Mesothelial cell of epicardium (in vitro differentiated cells): ENCODE data around the gene DDR2. TPM values are rescaled to one million over a fixed set of nuclear protein-coding genes. Genes with fewer than 3 reads are reported as not detected.

Source experiments
- DNase-seq, 2 experiments: peaks; one replicate each; pipeline ENCODE4 v3.0.0; 2021; ENCODE audit warnings: low spot score in 2 of 2; ENCODE audit not compliant: unreplicated experiment in 2 of 2
- H3K27ac Mint-ChIP-seq: 2 replicates; pipeline ENCODE4 v1.8.0; 2021; ENCODE audit warnings: mixed read lengths
- H3K27me3 Mint-ChIP-seq: 2 replicates; pipeline ENCODE4 v1.8.0; 2021; ENCODE audit warnings: low read depth, mixed read lengths
- H3K36me3 Mint-ChIP-seq: 2 replicates; pipeline ENCODE4 v1.8.0; 2021; ENCODE audit warnings: mixed read lengths
- H3K4me1 Mint-ChIP-seq: 2 replicates; pipeline ENCODE4 v1.8.0; 2021; ENCODE audit warnings: mixed read lengths
- H3K4me3 Mint-ChIP-seq: 2 replicates; pipeline ENCODE4 v1.8.0; 2021; ENCODE audit warnings: mild to moderate bottlenecking, moderate library complexity, mixed read lengths
- H3K9me3 Mint-ChIP-seq: 2 replicates; pipeline ENCODE4 v1.8.0; 2021; ENCODE audit warnings: mixed read lengths
- total RNA-seq: library from RNA; stranded (reverse); gene quantifications from 3 replicates; pipeline ENCODE4 v1.2.1, GENCODE V29; 2021
- TF ChIP-seq, protein P1 (sequence below): fragments of 200-600 bp; sonication (generic); IDR thresholded peaks from one replicate; pipeline ENCODE4 v1.5.0; 2021; ENCODE audit warnings: antibody characterized with exemption; ENCODE audit not compliant: unreplicated experiment

DDR2 gene
- total RNA-seq, 1 donor from 2014 or later = 58.1 TPM

DNA sequence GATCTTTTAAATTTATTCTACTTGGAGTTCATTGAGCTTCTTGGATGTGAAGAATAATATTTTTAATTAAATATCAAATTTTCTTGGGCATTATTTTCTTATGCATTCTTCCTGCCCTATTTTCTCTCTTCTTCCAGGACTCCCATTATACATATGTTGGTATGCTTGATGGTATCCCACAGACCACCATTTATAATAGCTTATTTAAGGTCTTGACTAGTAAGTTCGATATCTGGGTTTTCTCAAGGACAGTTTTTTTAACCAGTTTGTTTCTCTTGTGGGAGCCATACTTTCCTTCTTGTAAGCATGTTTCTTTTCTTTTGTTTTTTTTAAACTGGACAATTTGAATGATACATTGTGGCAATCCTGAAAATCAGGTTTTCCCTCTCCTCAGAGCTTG, 15.4 kb upstream of the DDR2 start:
- no peak for DNase-seq
- peaks cover 29% of the 10 kb centered on the region for H3K9me3 Mint-ChIP-seq
- TF ChIP-seq, protein P1, sequence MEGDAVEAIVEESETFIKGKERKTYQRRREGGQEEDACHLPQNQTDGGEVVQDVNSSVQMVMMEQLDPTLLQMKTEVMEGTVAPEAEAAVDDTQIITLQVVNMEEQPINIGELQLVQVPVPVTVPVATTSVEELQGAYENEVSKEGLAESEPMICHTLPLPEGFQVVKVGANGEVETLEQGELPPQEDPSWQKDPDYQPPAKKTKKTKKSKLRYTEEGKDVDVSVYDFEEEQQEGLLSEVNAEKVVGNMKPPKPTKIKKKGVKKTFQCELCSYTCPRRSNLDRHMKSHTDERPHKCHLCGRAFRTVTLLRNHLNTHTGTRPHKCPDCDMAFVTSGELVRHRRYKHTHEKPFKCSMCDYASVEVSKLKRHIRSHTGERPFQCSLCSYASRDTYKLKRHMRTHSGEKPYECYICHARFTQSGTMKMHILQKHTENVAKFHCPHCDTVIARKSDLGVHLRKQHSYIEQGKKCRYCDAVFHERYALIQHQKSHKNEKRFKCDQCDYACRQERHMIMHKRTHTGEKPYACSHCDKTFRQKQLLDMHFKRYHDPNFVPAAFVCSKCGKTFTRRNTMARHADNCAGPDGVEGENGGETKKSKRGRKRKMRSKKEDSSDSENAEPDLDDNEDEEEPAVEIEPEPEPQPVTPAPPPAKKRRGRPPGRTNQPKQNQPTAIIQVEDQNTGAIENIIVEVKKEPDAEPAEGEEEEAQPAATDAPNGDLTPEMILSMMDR = no peak
- no peak overlapping the region for H3K4me3 Mint-ChIP-seq
- H3K36me3 Mint-ChIP-seq = peaks cover 19% of the 10 kb centered on the region
- H3K27me3 Mint-ChIP-seq = no peaks in the 10 kb centered on the region
- H3K27ac Mint-ChIP-seq = no peak overlapping the region
- no peaks in the 10 kb centered on the region for H3K4me1 Mint-ChIP-seq

DNA sequence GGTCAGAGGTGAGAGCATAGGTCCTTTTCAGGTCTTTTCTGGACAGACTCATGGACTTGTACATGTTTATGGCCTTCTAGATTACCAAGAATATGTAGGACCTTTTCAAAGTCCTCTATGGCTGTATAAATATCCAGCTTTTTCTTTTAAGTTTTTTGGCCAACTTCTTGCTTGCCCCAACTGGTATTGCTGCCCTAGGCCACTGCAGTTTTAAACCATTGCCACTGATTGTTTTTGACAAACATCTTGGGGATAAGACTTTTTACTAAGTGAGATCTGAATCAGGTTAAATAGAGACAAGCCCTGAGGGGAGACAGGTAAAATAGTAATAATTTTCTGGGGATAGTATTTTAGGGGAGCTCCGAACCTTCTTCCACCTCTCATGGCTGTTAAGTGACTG, 14.8 kb upstream of the DDR2 start:
- Mint-ChIP-seq H3K27ac (no peak overlapping the region), H3K9me3 (peaks cover 29% of the 10 kb centered on the region)

DNA sequence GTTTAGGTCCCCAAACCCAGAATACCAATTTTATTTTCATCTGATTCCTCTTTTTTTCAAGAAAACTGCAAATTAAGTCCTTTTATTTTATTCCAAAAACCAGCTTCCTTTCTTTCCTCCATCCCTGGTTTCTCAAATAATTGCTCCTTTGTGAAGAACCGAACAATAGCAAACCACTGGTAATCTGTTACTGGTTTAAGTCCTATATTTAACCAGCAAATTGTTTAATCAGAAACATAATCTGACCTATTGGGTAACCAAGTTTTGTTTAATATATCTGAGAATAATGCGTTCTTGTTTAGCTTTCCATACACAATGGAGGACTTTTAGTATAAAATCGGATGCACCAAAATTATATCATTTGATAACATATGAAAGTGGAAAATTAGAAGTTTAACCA, 13.2 kb upstream of the DDR2 start:
- Mint-ChIP-seq H3K27me3 (no peaks in the 10 kb centered on the region), H3K9me3 (peaks cover 29% of the 10 kb centered on the region), H3K4me3 (no peak overlapping the region), H3K27ac (no peak overlapping the region), H3K4me1 (no peaks in the 10 kb centered on the region), H3K36me3 (peaks cover 19% of the 10 kb centered on the region)
- TF ChIP-seq, protein P1 = no peak
- no peak for DNase-seq

More for the DNA sequence above, 14.8 kb upstream of the DDR2 start:
- H3K4me1 Mint-ChIP-seq = no peaks in the 10 kb centered on the region
- H3K4me3 Mint-ChIP-seq = no peak overlapping the region
- TF ChIP-seq, protein P1 = no peak
- peaks cover 19% of the 10 kb centered on the region for H3K36me3 Mint-ChIP-seq
- DNase-seq = no peak
- no peaks in the 10 kb centered on the region for H3K27me3 Mint-ChIP-seq

DNA sequence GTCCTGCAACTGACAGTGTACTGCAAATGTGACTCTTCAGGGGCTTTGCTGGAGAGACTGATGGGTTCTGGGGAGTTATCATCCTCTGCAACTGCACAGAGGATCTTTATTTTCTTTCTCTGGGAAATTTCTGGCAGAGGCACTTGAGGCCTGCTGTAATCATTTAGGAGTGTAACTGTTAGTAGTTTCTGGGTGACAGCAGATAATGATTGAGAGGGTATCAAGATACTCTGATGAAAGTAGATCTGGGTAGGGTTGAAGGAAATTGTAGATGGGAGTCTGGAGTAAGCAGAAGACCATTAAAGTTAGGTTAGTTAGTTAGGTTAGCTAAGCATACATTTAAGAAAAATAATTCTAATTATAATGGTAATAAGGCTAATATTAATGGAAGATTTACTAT, 11.0 kb upstream of the DDR2 start:
- Mint-ChIP-seq H3K27me3 (no peaks in the 10 kb centered on the region), H3K4me3 (no peak overlapping the region), H3K36me3 (peaks cover 15% of the 10 kb centered on the region), H3K27ac (no peak overlapping the region), H3K4me1 (peaks cover 6% of the 10 kb centered on the region), H3K9me3 (peaks cover 24% of the 10 kb centered on the region)
- DNase-seq = no peak
- TF ChIP-seq, protein P1 = no peak

DNA sequence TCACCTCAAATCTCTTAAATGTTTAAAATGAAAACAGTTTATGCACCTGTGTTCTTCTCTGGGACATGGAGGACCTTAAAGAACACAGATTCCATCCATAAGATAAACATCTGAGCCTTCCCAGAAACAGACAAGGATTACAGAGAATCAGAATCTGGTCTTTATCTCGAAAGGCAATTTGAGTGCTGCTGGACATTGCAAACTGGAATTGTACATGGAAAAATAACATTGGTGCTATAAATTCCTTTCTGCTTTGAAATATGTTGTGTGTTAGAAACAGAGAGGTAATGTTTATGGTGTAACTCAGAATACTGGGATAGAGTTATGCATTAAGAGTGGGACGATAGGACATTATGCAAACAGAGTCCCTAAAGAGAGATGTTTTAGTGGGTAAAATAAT, 6.6 kb upstream of the DDR2 start:
- no peaks in the 10 kb centered on the region for H3K36me3 Mint-ChIP-seq
- no peak overlapping the region for H3K27ac Mint-ChIP-seq
- H3K27me3 Mint-ChIP-seq = no peaks in the 10 kb centered on the region

More for the DNA sequence above, 6.6 kb upstream of the DDR2 start:
- TF ChIP-seq, protein P1 = no peak
- no peak overlapping the region for H3K4me3 Mint-ChIP-seq
- H3K9me3 Mint-ChIP-seq = no peaks in the 10 kb centered on the region
- no peak for DNase-seq
- H3K4me1 Mint-ChIP-seq = peaks cover 34% of the 10 kb centered on the region
